Hematopoietic multipotent progenitor cell treated with erythropoietin and hydrocortisone succinate and interleukin-3 and kit ligand, for 8 days (in vitro differentiated cells): Measurements from ENCODE around the gene CDR2L.
"Not testable (repeated sequence)": the region's sequence is repeated elsewhere in the genome, so short reads cannot be mapped to it uniquely, and the experiment has no call there.

Experiments used
- DNase-seq: peaks from one replicate; pipeline ENCODE4 v3.0.0-alpha.2; 2015

The CDR2L gene

DNA sequence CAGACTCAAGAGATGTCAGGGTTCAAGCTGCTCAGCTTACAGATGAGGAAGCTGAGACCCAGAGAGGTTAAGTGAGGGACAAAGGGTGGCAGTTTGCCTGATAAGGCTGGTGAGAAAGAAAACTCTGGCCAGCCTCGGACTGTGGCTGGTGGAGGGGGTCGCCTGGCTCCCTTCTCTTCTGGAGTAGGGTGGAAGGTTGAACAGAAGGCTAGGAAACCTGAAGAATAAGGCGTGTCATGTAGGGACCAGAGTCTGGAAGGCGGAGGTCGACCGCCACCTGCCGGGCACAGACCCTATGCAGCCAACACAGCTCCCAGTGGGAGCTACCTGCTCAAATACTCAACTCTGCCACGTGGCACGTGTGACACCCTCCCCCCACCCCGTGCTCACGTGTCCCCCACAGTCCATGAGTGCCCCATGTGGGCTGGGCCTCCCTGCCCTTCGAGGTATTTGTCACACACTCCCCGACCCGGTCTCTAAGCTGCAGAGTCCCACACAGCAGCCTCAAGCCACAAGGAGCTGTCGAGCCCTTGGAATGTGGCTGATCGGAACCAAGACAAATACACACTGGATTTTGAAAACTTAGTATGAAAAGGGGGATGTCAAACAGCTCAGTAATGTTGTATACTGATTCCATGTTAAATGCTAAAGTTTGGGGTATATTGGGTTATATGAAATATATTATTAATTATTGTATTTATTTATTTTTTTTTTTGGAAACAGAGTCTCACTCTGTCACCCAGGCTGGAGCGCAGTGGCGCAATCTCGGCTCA is 26.7 kb upstream of the CDR2L start:
- peak; percentile 78 for DNase-seq

- DNase-seq: peak; percentile 85
These were observed 25.6 kb upstream of the CDR2L start for GRCh38 chr17:74961657-74962350.

DNA sequence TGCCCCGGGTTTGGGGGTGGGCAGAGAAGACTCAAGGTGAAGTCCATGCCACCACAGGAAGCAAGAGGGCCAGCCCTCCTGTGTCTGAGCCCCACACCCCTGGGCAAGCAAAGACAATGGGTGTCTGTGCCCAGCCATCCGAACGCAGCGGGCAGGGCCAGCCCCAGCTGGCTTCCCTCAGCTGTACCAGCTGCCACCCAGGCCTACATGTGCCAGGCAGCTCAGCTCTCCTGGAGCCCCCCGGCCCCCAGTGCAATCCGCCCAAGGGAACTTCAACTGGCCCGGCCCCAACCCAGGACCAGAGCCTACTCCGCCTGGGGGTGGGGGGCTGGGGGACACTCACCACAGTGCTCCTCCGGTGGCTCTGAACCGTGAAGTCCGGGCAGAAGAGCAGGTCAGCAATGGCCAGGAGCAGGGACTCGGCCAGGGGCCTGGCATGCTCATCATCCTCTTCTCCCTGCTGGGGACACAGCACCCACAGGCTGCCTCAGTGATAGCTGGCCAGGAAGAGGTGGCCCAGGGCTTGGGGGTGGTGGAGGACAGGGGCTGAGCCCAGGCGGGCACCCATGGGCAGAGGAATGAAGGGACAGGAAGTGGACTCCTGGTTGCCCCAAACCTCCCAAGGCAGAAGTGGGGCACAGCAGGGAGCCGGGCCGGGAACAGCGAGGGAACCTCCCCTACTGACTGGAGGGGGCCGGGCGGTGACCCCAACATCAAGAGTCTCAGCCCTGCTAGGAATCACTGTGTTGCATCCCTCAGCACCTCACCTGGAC is 24.6 kb upstream of the CDR2L start:
- no peak for DNase-seq

DNA sequence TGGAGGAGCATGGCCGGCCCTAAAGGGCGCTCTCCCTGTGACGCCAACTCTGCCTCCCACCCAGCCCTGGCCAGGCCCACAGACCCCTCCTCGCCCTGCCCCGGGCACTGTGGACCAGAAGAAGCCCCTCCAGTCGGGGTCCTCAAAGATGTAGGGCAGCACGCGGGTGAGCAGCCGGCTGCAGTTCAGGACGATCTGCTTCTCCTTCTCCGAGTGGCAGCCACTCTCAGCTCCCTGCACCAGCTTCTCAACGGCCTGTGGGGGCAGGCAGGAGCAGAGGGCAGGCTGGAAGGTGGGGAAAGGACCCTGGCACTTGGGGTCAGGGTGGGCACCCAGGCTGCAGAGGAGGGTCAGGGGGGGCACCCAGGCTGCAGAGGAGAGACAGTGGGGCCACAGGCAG is 23.8 kb upstream of the CDR2L start:
- no peak for DNase-seq

DNA sequence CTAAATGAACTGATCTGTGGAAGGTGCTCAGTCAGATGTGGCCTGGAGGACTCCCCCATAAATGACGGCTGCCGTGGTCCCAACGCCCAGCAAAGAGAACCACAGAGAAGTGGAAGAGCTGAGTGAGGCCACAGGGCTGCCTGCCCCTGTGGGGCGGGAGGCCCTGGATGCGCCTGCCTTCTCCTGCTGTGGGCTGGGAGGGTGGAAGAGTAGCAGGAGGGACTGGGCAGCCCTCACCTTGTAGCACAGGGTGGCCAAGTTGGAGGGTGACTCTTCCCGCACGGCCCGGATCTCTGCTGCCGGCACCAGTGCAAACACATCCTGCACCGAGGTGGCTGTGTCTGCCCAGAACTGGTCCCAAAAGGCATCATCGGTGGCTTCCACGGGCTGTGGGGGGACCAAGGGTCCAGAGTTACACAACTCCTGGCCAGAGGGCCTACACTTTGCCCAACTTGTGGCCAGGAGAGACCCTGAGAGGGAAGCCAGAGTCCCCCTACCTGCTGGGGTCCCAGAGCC is 23.1 kb upstream of the CDR2L start:
- DNase-seq: no peak

DNA sequence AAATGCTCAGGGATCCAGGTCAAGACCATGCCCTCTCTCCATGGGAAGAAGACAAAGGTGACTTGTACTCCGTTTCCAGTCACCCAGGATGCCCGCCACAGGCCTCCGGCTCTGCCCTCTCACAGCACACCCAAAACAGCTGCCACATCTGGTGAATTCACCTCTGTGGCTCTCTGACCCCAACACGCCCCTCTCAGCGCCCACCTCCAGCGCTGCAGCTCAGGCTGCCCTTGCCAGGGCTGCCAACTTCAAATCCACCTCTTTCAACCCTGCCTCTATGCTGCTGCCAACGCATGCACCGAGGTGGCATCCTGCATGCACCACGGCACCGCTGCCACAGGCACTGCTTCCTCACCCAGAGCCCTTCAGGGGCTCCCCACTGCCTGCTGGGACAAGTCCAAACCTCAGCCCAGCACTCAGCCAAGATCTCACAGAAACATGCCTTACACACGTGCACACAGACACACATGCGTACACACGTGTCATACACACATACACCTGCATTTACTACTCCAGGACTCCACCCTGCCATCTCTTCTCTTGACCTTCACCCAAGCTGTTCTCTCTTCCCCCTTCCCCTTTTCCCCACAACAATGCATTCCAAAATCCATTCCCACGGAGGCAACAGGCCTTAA is 22.3 kb upstream of the CDR2L start:
- no peak for DNase-seq

- no peak for DNase-seq
These were observed 19.1 kb upstream of the CDR2L start for GRCh38 chr17:74968361-74968780.

GRCh38 chr17:74969501-74969900 is 17.9 kb upstream of the CDR2L start:
- DNase-seq: not testable (repeated sequence)

- DNase-seq: no peak
These were observed 17.0 kb upstream of the CDR2L start for GRCh38 chr17:74970395-74970794.

DNA sequence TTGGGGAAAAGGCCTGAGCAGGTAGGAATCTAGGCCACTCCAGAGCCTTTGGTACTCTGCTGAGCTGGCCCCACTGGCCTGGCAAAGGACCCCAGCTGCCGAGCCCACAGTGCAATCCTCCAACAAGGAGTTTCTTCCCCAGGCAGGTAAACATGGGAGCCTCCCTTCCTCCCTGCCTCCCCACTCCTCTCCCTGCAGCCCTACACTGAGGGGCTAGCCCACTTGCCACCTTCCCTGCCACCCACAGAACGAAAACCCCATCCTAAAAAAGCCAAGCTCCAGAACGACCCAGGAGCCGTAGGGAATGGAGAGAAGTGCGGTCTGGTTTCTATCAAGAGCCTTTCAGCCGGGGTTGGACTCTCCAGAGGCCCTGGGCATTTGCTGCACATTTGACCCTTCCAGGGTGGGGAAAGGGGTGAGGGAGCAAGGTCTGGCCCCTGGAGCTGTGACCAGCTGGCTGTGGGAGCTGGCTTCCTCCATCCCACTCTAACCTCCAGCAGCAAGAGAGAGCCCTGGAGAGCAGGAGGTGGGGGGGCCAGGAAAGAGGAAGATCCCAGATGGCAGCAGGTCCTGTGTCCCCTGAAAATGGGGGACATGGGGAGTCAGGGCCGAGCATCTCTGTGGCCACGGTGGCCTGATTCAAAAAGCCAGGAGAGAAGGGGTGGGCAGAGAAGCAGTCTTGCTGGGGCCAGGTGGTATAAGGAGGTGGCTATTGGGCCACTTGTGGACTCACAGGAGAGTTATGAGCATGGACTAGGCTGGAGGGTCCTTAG is 16.2 kb upstream of the CDR2L start:
- DNase-seq: no peak

DNA sequence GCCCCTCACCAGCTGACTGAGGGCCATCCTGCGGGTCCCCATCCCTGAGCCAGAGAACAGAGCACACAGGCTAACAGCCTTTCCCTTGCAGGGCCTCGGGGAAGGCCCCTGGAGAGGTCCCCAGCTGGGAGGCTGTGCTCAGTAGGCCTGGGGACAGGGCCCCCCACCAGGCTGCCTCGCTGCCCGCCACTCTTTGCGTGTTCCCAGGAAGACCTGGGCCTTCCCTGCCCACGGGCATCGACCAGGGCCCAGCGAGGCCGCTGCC is 15.7 kb upstream of the CDR2L start:
- no peak for DNase-seq

DNA sequence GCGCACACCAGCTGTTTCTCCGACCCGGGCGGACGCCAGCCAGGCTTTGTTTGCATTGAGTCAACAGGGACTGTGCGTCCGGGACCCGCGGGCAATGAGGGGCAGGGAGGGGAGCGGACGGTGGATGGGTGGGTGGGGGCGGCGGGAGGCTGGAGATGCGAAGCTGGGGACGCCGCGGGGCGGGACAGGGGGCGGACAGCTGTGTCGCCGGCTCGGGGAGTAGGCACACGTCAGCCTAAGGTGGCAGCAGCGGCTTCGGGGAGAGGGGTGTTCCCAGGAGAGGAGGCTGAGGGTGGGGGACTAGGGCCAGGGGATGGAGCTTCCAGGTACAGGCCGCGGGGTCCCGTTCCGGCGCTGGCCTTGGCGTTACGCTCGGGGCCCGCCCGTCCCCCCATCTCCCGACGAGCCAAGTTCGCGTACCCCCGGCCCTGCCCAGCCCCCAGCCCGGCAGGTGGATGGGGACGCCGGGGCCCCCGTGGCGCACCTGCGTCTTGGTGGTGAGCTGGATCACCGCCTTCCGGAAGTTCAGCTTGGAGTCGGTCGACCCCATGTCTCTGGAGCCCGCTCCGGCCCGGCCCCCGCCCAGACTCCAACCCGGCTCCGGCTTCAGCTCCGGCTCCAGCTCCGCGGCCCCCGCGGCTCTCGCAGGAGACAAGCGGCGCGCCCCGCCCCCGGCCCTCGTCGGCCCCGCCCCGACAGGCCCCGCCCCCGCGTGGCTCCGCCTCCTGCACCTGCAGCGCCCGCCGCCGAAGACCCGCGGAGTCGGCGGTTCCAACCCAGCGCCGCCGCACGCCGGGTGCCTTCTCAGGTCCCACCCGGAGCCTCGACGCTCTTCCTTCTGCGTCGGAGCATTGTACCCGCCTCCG is 15.1 kb upstream of the CDR2L start, which contains the start of gene HID1:
Gene HID1 (minus strand): TSS at position 653 of the 866 bp plus-strand sequence. CDS start 103 bp downstream, at position 550.
- DNase-seq: no peak

- DNase-seq: no peak
These were observed 14.5 kb upstream of the CDR2L start for GRCh38 chr17:74972973-74973328.

- no peak for DNase-seq
These were observed 11.5 kb upstream of the CDR2L start for GRCh38 chr17:74975943-74976342.

DNA sequence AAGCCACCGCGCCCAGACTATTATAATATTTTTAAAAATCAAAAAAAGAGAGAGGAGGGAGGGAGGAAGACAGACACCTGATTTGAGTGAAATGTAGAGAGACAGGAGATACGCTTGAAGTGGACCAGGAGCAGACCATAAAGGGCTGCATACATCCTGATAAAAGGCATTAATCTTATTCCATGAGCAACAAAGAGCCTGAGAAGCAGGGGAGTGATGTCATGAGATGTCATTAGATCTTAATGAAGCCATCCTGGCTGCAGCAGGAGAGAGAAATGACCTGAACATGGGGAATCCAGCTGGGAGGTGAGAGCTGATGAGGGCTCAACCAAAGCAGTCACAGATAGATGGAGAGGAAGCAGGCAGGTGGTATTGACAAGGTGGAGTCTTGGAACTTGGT is 9.6 kb upstream of the CDR2L start:
- DNase-seq: no peak

- DNase-seq: no peak
These were observed 9.2 kb upstream of the CDR2L start for GRCh38 chr17:74978240-74978639.

GRCh38 chr17:74979408-74980146 is 7.9 kb upstream of the CDR2L start:
- no peak for DNase-seq

DNA sequence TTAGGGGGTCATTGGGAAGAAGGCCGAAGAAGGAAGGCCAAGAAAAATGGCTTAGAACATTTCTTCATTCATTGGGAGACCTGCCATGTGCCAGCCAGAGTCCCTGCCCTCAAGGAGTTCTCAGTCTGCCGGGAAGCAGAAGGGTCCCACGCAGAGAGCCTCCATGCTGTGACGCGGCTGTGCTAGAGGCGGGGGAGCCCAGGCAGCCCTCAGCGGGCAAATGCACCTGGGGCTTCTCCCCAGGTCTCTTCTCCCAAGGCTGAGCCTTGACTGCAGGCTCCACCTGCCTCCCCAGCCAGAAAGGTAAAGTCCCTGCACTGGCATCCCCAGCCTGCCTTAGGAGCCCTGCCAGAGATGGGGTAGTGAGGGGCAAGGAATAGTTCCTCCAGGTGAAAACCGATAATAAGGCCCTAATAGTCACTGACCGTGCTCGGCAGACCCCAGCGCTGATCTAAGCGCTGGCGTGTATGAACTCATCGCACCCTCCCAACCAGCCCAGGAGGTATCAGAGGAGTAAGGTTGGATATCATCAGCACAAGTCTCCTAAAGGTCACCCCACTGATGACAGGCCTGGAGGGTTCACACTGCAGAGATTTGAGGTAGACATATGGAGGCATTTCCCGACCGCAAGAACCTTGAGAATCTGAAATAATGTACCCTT is 6.0 kb upstream of the CDR2L start:
- no peak for DNase-seq

GRCh38 chr17:74981979-74982662 is 5.3 kb upstream of the CDR2L start:
- peak; percentile 33 for DNase-seq
